Sciatic nerve (tissue), 2 donors: Measurements from ENCODE around the gene SLCO1A2. TPM values are rescaled to one million over a fixed set of nuclear protein-coding genes. Genes with fewer than 3 reads are reported as not detected.

Experiments used
- ATAC-seq: fragments of 200-7000 bp; cut with Tn5 transposase; one replicate; pipeline ENCODE4 v1.9.1; 2020; ENCODE audit warnings: mild to moderate bottlenecking, moderate library complexity
- DNase-seq: peaks from one replicate; pipeline ENCODE4 v3.0.0-alpha.2; 2020; ENCODE audit warnings: low spot score
- intact Hi-C: fragments of 100-400 bp; cut with DNase I; formaldehyde crosslinking; loops from one replicate; pipeline ENCODE4 v1.14.2; 2022
- total RNA-seq: library from RNA; stranded (reverse); fragmentation: NEBNext Ultra II Directional; extraction: Animal tissue kit (Norgen Biotek cat#: 25700); gene quantifications from one replicate; pipeline ENCODE4 v1.2.1, GENCODE V29; 2021
- donor health status: DM: no; HTN: no; CAD: no.
- donor health status: DM: no; HTN: no; CAD: no.

Gene SLCO1A2
- total RNA-seq, 1 donor from 2014 or later = 0.67 TPM

DNA sequence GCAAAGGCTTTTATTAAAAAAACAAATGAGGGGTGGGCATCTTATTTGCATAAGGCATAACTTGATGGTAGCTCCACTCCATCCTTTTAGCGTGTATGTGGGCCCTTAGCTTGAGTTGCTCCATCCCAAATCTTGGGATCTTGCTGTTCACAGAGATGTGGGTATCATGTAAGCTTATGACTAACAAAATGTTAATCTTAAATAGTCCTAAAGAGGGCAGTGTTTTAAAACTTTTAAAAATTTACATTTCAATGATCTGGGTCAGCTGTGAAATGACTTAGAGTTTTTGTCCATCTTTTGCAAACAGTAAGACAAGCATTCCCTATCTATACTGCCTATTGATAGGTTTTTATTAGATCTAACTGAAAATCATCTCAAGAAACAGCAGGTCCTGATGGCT, 86.0 kb downstream of the SLCO1A2 start:
- intact Hi-C loops = no loop called here
- DNase-seq (no peak), ATAC-seq (no peak)

DNA sequence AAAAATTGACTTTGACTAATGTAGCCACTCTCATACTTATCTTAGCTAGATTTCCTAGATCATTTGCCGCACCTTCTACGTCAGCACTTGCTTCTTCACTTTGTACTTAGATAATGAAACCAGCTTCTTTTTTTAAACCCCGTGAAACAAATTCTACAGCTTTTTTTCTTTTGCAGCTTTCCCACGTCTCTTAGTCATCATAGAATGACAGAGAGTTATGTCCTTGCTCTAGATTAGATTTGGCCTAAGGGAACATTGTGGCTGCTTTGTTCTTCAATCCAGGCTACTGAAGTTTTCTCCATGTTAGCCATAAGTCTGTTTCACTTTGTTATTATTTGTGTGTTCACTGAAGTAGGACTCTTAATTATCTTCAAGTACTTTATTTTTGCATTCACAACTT, 94.9 kb downstream of the SLCO1A2 start:
- DNase-seq (no peak), ATAC-seq (no peak)
- intact Hi-C loops = no loop called here

DNA sequence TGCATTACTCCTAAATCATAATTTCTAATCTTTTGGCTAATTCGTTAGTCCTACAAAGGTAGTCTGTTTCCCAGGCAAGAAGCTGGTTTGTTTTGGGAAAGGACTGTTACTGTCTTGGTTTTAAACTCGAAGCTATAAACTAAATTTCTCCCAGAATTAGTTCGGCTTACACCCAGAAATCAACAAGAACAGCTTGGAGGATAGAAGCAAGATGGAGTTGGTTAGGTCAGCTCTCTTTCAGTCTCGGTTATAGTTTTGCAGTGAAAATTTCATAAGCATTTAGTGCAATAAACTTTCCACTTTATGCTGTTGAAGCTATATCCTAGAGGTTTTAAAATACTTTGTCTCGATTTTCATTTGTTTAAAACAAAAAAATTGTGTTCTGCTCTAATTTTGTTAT, 100.3 kb downstream of the SLCO1A2 start:
- intact Hi-C loops = no loop called here
- DNase-seq = no peak
- ATAC-seq = no peak

DNA sequence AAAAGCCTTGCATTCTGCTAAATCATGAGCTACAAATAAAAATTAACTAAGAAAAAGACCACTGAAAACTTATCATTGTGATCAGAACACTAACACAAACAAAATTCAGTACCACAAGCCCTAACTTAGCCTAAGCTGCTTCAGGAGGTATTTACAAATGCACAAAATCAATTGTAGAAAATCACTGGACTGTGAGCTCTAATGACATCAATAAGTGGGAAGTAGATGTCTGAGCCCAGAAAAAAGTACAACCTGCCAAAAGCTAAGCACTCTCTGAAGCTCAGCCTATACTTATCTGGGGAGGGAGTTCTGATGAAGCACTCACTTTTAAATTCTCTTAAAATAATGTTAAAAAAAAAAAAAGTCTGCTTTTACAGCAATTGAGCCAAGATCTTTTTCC, 110.8 kb downstream of the SLCO1A2 start:
- DNase-seq = no peak
- intact Hi-C loops = no loop called here
- ATAC-seq = no peak

DNA sequence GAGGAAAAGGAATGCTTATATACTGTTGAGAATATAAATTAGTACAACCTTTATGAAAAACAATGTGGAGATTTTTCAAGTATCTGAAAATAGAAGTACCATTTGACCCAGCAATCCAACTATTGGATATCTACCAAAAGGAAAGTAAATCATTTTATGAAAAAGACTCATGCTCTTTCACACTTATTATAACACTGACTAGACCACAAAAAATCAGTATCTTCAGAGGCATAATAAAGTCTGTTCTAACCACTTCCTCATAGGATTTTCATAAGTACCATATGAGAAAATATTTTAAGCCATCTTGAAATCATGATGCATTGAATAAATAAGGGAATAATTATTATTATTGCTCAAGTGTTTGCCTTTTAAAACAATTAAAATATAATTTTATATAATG, 112.9 kb downstream of the SLCO1A2 start:
- intact Hi-C loops = no loop called here
- no peak for ATAC-seq
- DNase-seq = no peak

DNA sequence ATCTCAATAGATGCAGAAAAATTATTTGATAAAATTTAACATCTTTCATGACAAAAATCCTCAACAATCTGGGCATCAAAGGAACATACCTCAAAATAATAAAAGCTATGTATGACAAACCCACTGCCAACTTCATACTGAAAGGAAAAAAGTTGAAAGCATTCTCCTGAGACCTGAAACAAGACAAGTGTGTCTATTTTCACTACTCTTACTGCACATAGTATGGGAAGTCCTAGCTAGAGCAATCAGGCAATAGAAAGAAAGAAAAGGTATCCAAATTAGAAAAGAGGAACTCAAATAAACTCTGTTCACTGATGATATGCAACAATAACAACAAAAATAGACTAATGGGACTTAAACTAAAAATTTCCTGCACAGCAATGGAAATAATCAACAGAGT, 113.6 kb downstream of the SLCO1A2 start:
- intact Hi-C loops = no loop called here
- DNase-seq (no peak), ATAC-seq (no peak)

DNA sequence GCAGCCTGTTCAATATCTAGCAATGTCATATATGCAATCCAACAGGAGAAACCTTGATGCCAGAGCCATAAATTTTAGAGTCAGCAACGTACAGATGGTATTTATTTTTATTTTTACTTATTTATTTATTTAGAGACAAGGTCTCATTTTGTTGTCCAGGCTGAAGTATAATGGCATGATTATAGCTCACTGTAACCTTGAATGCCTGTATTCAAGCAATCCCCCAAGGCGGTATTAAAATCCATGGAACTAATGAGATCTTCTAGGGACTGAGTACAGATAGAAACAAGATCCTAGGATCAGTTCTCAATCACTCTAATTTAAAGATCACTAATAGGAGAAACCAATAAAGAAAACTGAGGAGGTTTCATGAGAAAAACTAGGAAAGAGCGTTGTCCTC, 114.5 kb downstream of the SLCO1A2 start:
- no peak for DNase-seq
- intact Hi-C loops = no loop called here
- ATAC-seq = no peak

DNA sequence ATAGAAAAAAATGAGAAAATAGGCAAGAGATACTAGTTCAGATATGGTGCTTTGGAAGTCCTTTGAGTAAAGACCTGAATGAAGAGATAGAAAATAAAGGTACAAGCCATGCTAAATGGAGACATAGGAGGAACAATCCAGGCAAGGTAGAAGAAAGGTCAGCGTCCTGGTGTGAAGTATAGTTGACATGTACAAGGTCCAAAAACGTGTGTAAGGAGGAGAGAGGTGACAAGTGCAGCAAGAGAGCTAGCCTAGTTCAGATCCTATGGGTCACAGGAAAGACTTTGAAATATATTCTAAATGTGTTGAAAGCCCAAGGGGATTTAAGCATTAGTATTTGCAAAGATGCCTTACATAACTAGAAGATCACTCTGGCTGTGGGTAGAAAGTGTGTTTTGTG, 115.5 kb downstream of the SLCO1A2 start:
- ATAC-seq (no peak), DNase-seq (no peak)
- intact Hi-C loops = no loop called here

Other genes starting within 250 kb of the SLCO1A2 start
- not detected for gene SLCO1B1, start 203.7 kb downstream of the SLCO1A2 start, total RNA-seq
- gene IAPP, start 38.0 kb upstream of the SLCO1A2 start, total RNA-seq = not detected
- 16.3 TPM for gene PYROXD1, start 102.7 kb upstream of the SLCO1A2 start, total RNA-seq
- gene RECQL, start 166.7 kb upstream of the SLCO1A2 start, total RNA-seq = 32.7 TPM
- gene GOLT1B, start 166.9 kb upstream of the SLCO1A2 start, total RNA-seq = 26.6 TPM
- 1.3 TPM for gene SPX, start 191.4 kb upstream of the SLCO1A2 start, total RNA-seq